Fibroblast of lung (primary cell): ENCODE data around the gene CCDC127. TPM values are rescaled to one million over a fixed set of nuclear protein-coding genes. Genes with fewer than 3 reads are reported as not detected.
"Not testable (repeated sequence)": the region's sequence is repeated elsewhere in the genome, so short reads cannot be mapped to it uniquely, and the experiment has no call there.

Source experiments
- DNase-seq, 2 donors: peaks; one replicate each; pipeline versions ENCODE4 v3.0.0 to v3.0.0-alpha.2; 2010; ENCODE audit warnings: low read depth in 2 of 2
- H2AFZ ChIP-seq: 2 replicates; pipeline ENCODE4 v1.5.1; 2012; ENCODE audit warnings: low read length, control low read depth, inconsistent platforms
- H3K27ac ChIP-seq: 2 replicates; pipeline ENCODE4 v1.5.1; 2011; ENCODE audit warnings: low read length, control low read depth; ENCODE audit not compliant: insufficient read depth
- H3K27me3 ChIP-seq: 2 replicates; pipeline ENCODE4 v1.5.1; 2011; ENCODE audit warnings: mild to moderate bottlenecking, low read length; ENCODE audit not compliant: control insufficient read depth, insufficient read depth
- H3K36me3 ChIP-seq: 2 replicates; pipeline ENCODE4 v1.5.1; 2011; ENCODE audit warnings: low read length; ENCODE audit not compliant: control insufficient read depth, insufficient read depth
- H3K4me1 ChIP-seq: 2 replicates; pipeline ENCODE4 v1.5.1; 2011; ENCODE audit warnings: low read length; ENCODE audit not compliant: control insufficient read depth, insufficient read depth; ENCODE audit errors: extremely low read depth
- H3K4me2 ChIP-seq: 2 replicates; pipeline ENCODE4 v1.5.1; 2011; ENCODE audit warnings: low read length, control low read depth; ENCODE audit not compliant: insufficient read depth; ENCODE audit errors: extremely low read depth
- H3K4me3 ChIP-seq, 4 experiments: fragments of 200-600 bp in 1 of 4; sonication (generic) in 1 of 4; replicated peaks in 1 of 4; 2 replicates each; pipeline ENCODE4 v1.5.1; 2011 to 2016; ENCODE audit warnings: low read length in 4 of 4, low read depth in 3 of 4, mild to moderate bottlenecking in 3 of 4, control low read depth in 2 of 4, inconsistent platforms in 1 of 4, mixed read lengths in 1 of 4; ENCODE audit not compliant: insufficient read depth in 1 of 4; ENCODE audit errors: control extremely low read depth in 1 of 4
- H3K79me2 ChIP-seq: 2 replicates; pipeline ENCODE4 v1.5.1; 2012; ENCODE audit warnings: mild to moderate bottlenecking, low read length, inconsistent platforms; ENCODE audit not compliant: control insufficient read depth, insufficient read depth
- H3K9ac ChIP-seq: 2 replicates; pipeline ENCODE4 v1.5.1; 2011; ENCODE audit warnings: mild to moderate bottlenecking, low read length, control low read depth; ENCODE audit not compliant: insufficient read depth
- H3K9me3 ChIP-seq: 2 replicates; pipeline ENCODE4 v1.5.1; 2012; ENCODE audit warnings: low read depth, low read length; ENCODE audit not compliant: control insufficient read depth, insufficient read depth
- H4K20me1 ChIP-seq: 2 replicates; pipeline ENCODE4 v1.5.1; 2011; ENCODE audit warnings: low read length; ENCODE audit not compliant: control insufficient read depth, insufficient read depth; ENCODE audit errors: extremely low read depth
- EZH2 ChIP-seq: IDR thresholded peaks from 2 replicates; pipeline ENCODE4 v1.5.1; 2012; ENCODE audit warnings: low read length, control low read depth, mild to moderate bottlenecking; ENCODE audit errors: missing control alignments
- polyA plus RNA-seq, 2 donors: library from polyadenylated mRNA; depleted of rRNA in 1 of 2; stranded (reverse) in 1 of 2; unstranded in 1 of 2; fragments of >200 nt; gene quantifications; 2 replicates each; pipeline ENCODE4 v1.2.1, GENCODE V29; 2011 to 2012; ENCODE audit warnings: missing spikeins in 1 of 2
- total RNA-seq: library from RNA; depleted of rRNA; stranded (reverse); fragments of >200 nt; gene quantifications from 2 replicates; pipeline ENCODE4 v1.2.1, GENCODE V29; 2014
- TF ChIP-seq, protein P1 (sequence below), 2 donors: IDR thresholded peaks in 1 of 2; conservative IDR thresholded peaks in 1 of 2; 1 replicate in 1 of 2; 2 replicates in 1 of 2; pipeline ENCODE4 v1.5.1; 2011 to 2012; ENCODE audit warnings: low read length in 2 of 2, control low read depth in 1 of 2, inconsistent platforms in 1 of 2, low read depth in 1 of 2, mild to moderate bottlenecking in 1 of 2

The CCDC127 gene
- total and polyA plus RNA-seq, 2 donors (not counting 1 experiment from before 2014, with no cell fraction given): 4.8 to 5.6 TPM

DNA sequence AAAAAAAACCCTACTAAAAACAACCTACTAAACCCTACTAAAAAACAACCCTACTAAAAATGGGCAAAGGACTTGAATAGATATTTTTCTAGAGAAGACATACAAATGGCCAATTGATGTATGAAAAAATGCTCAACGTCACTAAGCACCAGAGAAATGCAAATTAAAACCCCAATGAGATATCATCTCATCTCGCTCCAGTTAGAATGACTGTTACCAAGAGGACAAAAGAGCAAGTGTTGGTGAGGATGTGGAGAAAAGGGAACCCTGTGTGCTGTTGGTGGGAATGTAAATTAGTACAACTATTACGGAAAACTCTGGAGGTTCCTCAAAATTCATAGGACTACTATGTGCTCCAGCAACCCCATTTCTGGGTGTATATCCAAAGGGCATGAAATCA, 10.9 kb upstream of the CCDC127 start:
- no peaks in the 10 kb centered on the region for H3K27me3 ChIP-seq
- no peak overlapping the region for H3K27ac ChIP-seq
- no peaks in the 10 kb centered on the region for H3K4me1 ChIP-seq
- no peak overlapping the region for H3K4me3 ChIP-seq
- H2AFZ ChIP-seq: no peak overlapping the region
- H3K36me3 ChIP-seq: peaks cover 13% of the 10 kb centered on the region
- no peak overlapping the region for H3K9ac ChIP-seq
- no peak overlapping the region for H3K4me2 ChIP-seq
- no peak for TF ChIP-seq EZH2
- TF ChIP-seq, protein P1, sequence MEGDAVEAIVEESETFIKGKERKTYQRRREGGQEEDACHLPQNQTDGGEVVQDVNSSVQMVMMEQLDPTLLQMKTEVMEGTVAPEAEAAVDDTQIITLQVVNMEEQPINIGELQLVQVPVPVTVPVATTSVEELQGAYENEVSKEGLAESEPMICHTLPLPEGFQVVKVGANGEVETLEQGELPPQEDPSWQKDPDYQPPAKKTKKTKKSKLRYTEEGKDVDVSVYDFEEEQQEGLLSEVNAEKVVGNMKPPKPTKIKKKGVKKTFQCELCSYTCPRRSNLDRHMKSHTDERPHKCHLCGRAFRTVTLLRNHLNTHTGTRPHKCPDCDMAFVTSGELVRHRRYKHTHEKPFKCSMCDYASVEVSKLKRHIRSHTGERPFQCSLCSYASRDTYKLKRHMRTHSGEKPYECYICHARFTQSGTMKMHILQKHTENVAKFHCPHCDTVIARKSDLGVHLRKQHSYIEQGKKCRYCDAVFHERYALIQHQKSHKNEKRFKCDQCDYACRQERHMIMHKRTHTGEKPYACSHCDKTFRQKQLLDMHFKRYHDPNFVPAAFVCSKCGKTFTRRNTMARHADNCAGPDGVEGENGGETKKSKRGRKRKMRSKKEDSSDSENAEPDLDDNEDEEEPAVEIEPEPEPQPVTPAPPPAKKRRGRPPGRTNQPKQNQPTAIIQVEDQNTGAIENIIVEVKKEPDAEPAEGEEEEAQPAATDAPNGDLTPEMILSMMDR (conservative IDR thresholded peaks at IDR 0.05 in 1 of 2, IDR thresholded peaks at IDR 0.05 in 1 of 2; ENCODE audit: low read depth in 1 of 2, low read length in 2 of 2): no peak
- no peaks in the 10 kb centered on the region for H4K20me1 ChIP-seq
- H3K9me3 ChIP-seq: no peaks in the 10 kb centered on the region
- H3K79me2 ChIP-seq: peaks cover 6% of the 10 kb centered on the region
- DNase-seq: no peak

DNA sequence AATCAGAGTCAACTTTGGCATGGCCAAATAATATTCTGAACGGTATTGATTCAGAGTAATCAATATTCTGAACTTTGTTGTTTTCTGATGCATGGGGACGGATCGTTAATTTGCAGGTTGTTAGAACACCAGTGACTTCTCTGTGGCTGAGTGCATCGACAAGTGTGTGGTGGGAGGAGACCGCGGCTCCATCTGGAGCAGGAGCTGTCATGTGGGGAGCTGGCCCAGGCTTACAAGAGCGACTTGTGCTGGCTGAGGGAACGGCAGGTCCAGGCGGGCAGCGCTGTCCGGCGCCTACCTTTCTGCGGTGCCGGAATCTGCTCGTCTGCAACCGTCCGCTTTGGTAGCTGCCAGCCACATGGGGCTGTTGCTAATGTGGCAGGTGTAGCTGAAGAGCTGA, 9.4 kb upstream of the CCDC127 start:
- not testable (repeated sequence) for H3K4me3 ChIP-seq, H4K20me1 ChIP-seq, H2AFZ ChIP-seq, H3K27ac ChIP-seq, DNase-seq, H3K9ac ChIP-seq, H3K4me1 ChIP-seq, H3K4me2 ChIP-seq, H3K27me3 ChIP-seq, H3K9me3 ChIP-seq
- H3K79me2 ChIP-seq: peaks cover 19% of the 10 kb centered on the region
- H3K36me3 ChIP-seq: peaks cover 13% of the 10 kb centered on the region

DNA sequence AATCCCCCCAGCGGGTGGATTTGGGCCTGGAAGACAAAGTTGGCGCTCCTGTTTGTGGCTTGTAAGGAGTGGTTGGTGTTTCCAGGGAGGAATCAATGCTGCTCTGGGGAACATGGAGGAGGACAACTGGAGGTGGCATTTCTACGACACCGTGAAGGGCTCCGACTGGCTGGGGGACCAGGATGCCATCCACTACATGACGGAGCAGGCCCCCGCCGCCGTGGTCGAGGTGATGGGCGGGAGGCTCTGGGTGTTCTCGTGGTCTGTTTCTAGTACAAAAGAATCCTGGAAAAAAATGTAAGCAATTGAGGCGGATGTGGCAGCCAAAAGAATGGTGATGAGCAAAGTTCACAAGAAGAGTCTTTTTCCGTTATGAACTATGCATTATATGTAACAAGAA, 7.4 kb upstream of the CCDC127 start:
- Histone ChIP-seq H3K36me3 (peaks cover 12% of the 10 kb centered on the region), H4K20me1 (no peaks in the 10 kb centered on the region)

More for the DNA sequence above, 7.4 kb upstream of the CCDC127 start:
- H3K4me3 ChIP-seq: no peak overlapping the region
- no peak overlapping the region for H3K4me2 ChIP-seq
- no peak overlapping the region for H3K27ac ChIP-seq
- H3K27me3 ChIP-seq: no peaks in the 10 kb centered on the region
- TF ChIP-seq, protein P1 (conservative IDR thresholded peaks at IDR 0.05 in 1 of 2, IDR thresholded peaks at IDR 0.05 in 1 of 2; ENCODE audit: low read depth in 1 of 2, low read length in 2 of 2): no peak
- TF ChIP-seq EZH2: no peak
- no peak overlapping the region for H2AFZ ChIP-seq
- H3K9me3 ChIP-seq: no peaks in the 10 kb centered on the region
- no peak for DNase-seq
- peaks cover 38% of the 10 kb centered on the region for H3K79me2 ChIP-seq
- H3K4me1 ChIP-seq: peaks cover 6% of the 10 kb centered on the region
- H3K9ac ChIP-seq: no peak overlapping the region
